GM12873 (cell line): Measurements from ENCODE around the gene ZBTB20.

Experiments
- CTCF ChIP-seq: IDR thresholded peaks from 2 replicates; pipeline ENCODE4 v1.5.1; 2012; ENCODE audit warnings: low read depth, mild to moderate bottlenecking, moderate library complexity, low read length, control low read depth; ENCODE audit not compliant: insufficient read depth; ENCODE audit errors: missing control alignments

Gene ZBTB20

GRCh38 chr3:114608293-114608692 is 538.8 kb downstream of the ZBTB20 start:
- TF ChIP-seq CTCF, result no peak

- TF ChIP-seq CTCF, result no peak
Observed at GRCh38 chr3:114606336-114606735, 540.8 kb downstream of the ZBTB20 start.

- TF ChIP-seq CTCF, result no peak
Observed at GRCh38 chr3:114600571-114600970, 546.5 kb downstream of the ZBTB20 start.

GRCh38 chr3:114597871-114598270 is 549.2 kb downstream of the ZBTB20 start:
- TF ChIP-seq CTCF, result no peak

- no peak for TF ChIP-seq CTCF
Observed at GRCh38 chr3:114597012-114597411, 550.1 kb downstream of the ZBTB20 start.

GRCh38 chr3:114596147-114596546 is 550.9 kb downstream of the ZBTB20 start:
- no peak for TF ChIP-seq CTCF

GRCh38 chr3:114595522-114596028 is 551.5 kb downstream of the ZBTB20 start:
- no peak for TF ChIP-seq CTCF
